ENCODE measurements around the gene ZRANB3. TPM values are rescaled to one million over a fixed set of nuclear protein-coding genes. Genes with fewer than 3 reads are reported as not detected.

Gene ZRANB3
- polyA plus RNA-seq, 2 donors, result 1.5 to 1.9 TPM

GRCh38 chr2:135248611-135249010 lies 282.4 kb downstream of the ZRANB3 start:
- 96 to 97% methylated on average over 5 of the region's 5 CpGs for WGBS, 2 donors
- Histone ChIP-seq H3K9me3 (ENCODE audit: control insufficient read depth in 2 of 2, insufficient read depth in 1 of 2, low read depth in 1 of 2, low read length in 1 of 2) (no peaks in the 10 kb centered on the region), H3K27ac (ENCODE audit: low read depth in 2 of 2, low read length in 1 of 2) (no peak overlapping the region), H3K4me1 (ENCODE audit: control insufficient read depth in 2 of 2, insufficient read depth in 2 of 2, low read length in 1 of 2) (peaks cover 0 to 3% of the 10 kb centered on the region in 2 donors), H3K27me3 (ENCODE audit: control insufficient read depth in 1 of 2, insufficient read depth in 2 of 2, low read length in 2 of 2) (no peaks in the 10 kb centered on the region), H3K4me3 (ENCODE audit: low read depth in 1 of 2, low read length in 2 of 2) (no peak overlapping the region), H3K36me3 (ENCODE audit: control insufficient read depth in 2 of 2, insufficient read depth in 2 of 2, low read length in 1 of 2) (no peaks in the 10 kb centered on the region)

DNA sequence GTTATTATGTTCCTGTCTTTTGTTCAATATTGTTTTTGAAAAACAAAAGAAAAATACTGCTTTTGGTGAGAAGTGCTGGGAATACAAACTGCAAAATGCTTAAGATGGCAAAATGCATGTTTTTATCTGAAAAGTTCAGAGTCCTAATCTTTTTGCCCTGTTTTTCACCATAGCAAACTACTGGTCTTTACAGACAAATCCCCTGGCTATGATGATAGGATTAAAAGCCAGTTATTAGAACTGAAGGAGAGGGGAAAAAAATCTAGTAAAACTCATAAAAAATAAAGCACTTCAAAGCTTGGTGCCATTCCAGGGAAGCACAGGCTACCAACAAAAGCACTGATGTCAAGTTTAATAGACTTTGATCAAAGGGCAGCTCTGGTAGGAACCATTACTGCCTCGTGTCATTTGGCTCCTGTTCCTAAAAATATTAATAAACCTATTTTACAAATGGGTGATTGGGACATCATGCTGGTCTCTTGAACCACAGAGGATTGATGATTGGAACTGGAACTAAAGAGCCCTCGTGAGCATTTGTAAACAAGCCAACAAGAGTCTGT lies 284.2 kb downstream of the ZRANB3 start:
- Histone ChIP-seq H3K9me3 (ENCODE audit: control insufficient read depth in 2 of 2, insufficient read depth in 1 of 2, low read depth in 1 of 2, low read length in 1 of 2) (no peaks in the 10 kb centered on the region), H3K27ac (ENCODE audit: low read depth in 2 of 2, low read length in 1 of 2) (no peak overlapping the region), H3K4me3 (ENCODE audit: low read depth in 1 of 2, low read length in 2 of 2) (no peak overlapping the region), H3K36me3 (ENCODE audit: control insufficient read depth in 2 of 2, insufficient read depth in 2 of 2, low read length in 1 of 2) (no peaks in the 10 kb centered on the region), H3K4me1 (ENCODE audit: control insufficient read depth in 2 of 2, insufficient read depth in 2 of 2, low read length in 1 of 2) (peaks cover 0 to 3% of the 10 kb centered on the region in 2 donors), H3K27me3 (ENCODE audit: control insufficient read depth in 1 of 2, insufficient read depth in 2 of 2, low read length in 2 of 2) (no peaks in the 10 kb centered on the region)
- WGBS, 2 donors, result 36 to 58% methylated on average over 2 of the region's 2 CpGs

DNA sequence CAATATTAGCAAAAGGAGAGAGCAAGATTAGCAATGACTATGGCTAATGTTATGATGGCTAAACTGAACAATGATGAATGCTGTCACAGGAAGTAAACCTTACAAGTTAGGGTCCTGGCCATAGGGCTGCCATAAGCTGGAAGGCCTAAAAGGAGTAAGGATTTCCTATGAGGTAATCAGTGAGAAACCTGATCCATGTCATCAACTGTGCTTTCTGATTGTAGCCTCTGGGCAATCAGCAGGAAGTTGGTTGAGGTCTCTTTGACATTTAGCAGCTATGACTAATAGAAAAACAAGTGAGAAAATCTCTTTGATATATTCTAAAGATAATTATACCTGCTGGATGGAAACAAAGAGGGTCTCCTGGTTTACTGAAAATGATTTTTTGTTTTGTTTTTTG lies 285.9 kb downstream of the ZRANB3 start:
- H3K4me3 ChIP-seq (ENCODE audit: low read depth in 1 of 2, low read length in 2 of 2), result no peak overlapping the region
- H3K27me3 ChIP-seq (ENCODE audit: control insufficient read depth in 1 of 2, insufficient read depth in 2 of 2, low read length in 2 of 2), result no peaks in the 10 kb centered on the region
- peaks cover 0 to 3% of the 10 kb centered on the region in 2 donors for H3K4me1 ChIP-seq (ENCODE audit: control insufficient read depth in 2 of 2, insufficient read depth in 2 of 2, low read length in 1 of 2)
- no peak overlapping the region for H3K27ac ChIP-seq (ENCODE audit: low read depth in 2 of 2, low read length in 1 of 2)
- no peaks in the 10 kb centered on the region for H3K36me3 ChIP-seq (ENCODE audit: control insufficient read depth in 2 of 2, insufficient read depth in 2 of 2, low read length in 1 of 2)
- H3K9me3 ChIP-seq (ENCODE audit: control insufficient read depth in 2 of 2, insufficient read depth in 1 of 2, low read depth in 1 of 2, low read length in 1 of 2), result no peaks in the 10 kb centered on the region

GRCh38 chr2:135238651-135239050 lies 292.4 kb downstream of the ZRANB3 start:
- Histone ChIP-seq H3K36me3 (ENCODE audit: control insufficient read depth in 2 of 2, insufficient read depth in 2 of 2, low read length in 1 of 2) (no peaks in the 10 kb centered on the region), H3K9me3 (ENCODE audit: control insufficient read depth in 2 of 2, insufficient read depth in 1 of 2, low read depth in 1 of 2, low read length in 1 of 2) (no peaks in the 10 kb centered on the region)

GRCh38 chr2:135230150-135230549 lies 300.9 kb downstream of the ZRANB3 start:
- Histone ChIP-seq H3K27me3 (ENCODE audit: control insufficient read depth in 1 of 2, insufficient read depth in 2 of 2, low read length in 2 of 2) (no peaks in the 10 kb centered on the region), H3K4me3 (ENCODE audit: low read depth in 1 of 2, low read length in 2 of 2) (no peak overlapping the region), H3K9me3 (ENCODE audit: control insufficient read depth in 2 of 2, insufficient read depth in 1 of 2, low read depth in 1 of 2, low read length in 1 of 2) (no peaks in the 10 kb centered on the region), H3K4me1 (ENCODE audit: control insufficient read depth in 2 of 2, insufficient read depth in 2 of 2, low read length in 1 of 2) (no peaks in the 10 kb centered on the region), H3K36me3 (ENCODE audit: control insufficient read depth in 2 of 2, insufficient read depth in 2 of 2, low read length in 1 of 2) (no peaks in the 10 kb centered on the region), H3K27ac (ENCODE audit: low read depth in 2 of 2, low read length in 1 of 2) (no peak overlapping the region)
- WGBS, 2 donors, result 18 to 29% methylated on average over 1 of the region's 1 CpG

More at GRCh38 chr2:135238651-135239050, 292.4 kb downstream of the ZRANB3 start:
- Histone ChIP-seq H3K4me3 (ENCODE audit: low read depth in 1 of 2, low read length in 2 of 2) (no peak overlapping the region), H3K27ac (ENCODE audit: low read depth in 2 of 2, low read length in 1 of 2) (no peak overlapping the region), H3K27me3 (ENCODE audit: control insufficient read depth in 1 of 2, insufficient read depth in 2 of 2, low read length in 2 of 2) (no peaks in the 10 kb centered on the region), H3K4me1 (ENCODE audit: control insufficient read depth in 2 of 2, insufficient read depth in 2 of 2, low read length in 1 of 2) (no peaks in the 10 kb centered on the region)
- WGBS, 2 donors, result 97% methylated on average over 2 of the region's 2 CpGs

DNA sequence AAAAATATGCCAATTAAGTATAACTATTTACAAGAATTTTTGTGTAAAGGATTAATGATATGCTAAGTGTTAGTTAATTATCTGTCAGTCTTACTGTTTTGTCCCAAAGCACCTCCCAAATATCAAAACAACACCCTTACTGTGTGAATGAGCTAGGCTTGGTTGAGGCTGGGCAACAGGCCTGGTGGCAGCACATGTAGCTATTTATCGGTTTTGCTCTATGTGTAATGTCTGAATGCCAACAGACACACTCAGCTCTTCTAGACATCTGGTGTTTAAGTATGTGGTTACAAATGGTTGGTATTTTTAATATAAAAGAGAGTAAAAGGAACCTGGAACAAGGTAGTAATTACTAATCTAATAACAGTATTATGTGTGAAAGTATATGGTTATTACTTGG lies 303.6 kb downstream of the ZRANB3 start:
- H3K4me1 ChIP-seq (ENCODE audit: control insufficient read depth in 2 of 2, insufficient read depth in 2 of 2, low read length in 1 of 2), result no peaks in the 10 kb centered on the region

GRCh38 chr2:135226961-135227360 lies 304.1 kb downstream of the ZRANB3 start:
- no peak overlapping the region for H3K4me3 ChIP-seq (ENCODE audit: low read depth in 1 of 2, low read length in 2 of 2)
- no peaks in the 10 kb centered on the region for H3K36me3 ChIP-seq (ENCODE audit: control insufficient read depth in 2 of 2, insufficient read depth in 2 of 2, low read length in 1 of 2)
- no peaks in the 10 kb centered on the region for H3K9me3 ChIP-seq (ENCODE audit: control insufficient read depth in 2 of 2, insufficient read depth in 1 of 2, low read depth in 1 of 2, low read length in 1 of 2)
- no peak overlapping the region for H3K27ac ChIP-seq (ENCODE audit: low read depth in 2 of 2, low read length in 1 of 2)
- 20 to 31% methylated on average over 1 of the region's 1 CpG for WGBS, 2 donors
- H3K27me3 ChIP-seq (ENCODE audit: control insufficient read depth in 1 of 2, insufficient read depth in 2 of 2, low read length in 2 of 2), result no peaks in the 10 kb centered on the region
- H3K4me1 ChIP-seq (ENCODE audit: control insufficient read depth in 2 of 2, insufficient read depth in 2 of 2, low read length in 1 of 2), result no peaks in the 10 kb centered on the region

More for the DNA sequence above, 303.6 kb downstream of the ZRANB3 start:
- Histone ChIP-seq H3K4me3 (ENCODE audit: low read depth in 1 of 2, low read length in 2 of 2) (no peak overlapping the region), H3K27ac (ENCODE audit: low read depth in 2 of 2, low read length in 1 of 2) (no peak overlapping the region), H3K36me3 (ENCODE audit: control insufficient read depth in 2 of 2, insufficient read depth in 2 of 2, low read length in 1 of 2) (no peaks in the 10 kb centered on the region), H3K9me3 (ENCODE audit: control insufficient read depth in 2 of 2, insufficient read depth in 1 of 2, low read depth in 1 of 2, low read length in 1 of 2) (no peaks in the 10 kb centered on the region), H3K27me3 (ENCODE audit: control insufficient read depth in 1 of 2, insufficient read depth in 2 of 2, low read length in 2 of 2) (no peaks in the 10 kb centered on the region)
- WGBS, 2 donors, result 68 to 73% methylated on average over 1 of the region's 1 CpG

DNA sequence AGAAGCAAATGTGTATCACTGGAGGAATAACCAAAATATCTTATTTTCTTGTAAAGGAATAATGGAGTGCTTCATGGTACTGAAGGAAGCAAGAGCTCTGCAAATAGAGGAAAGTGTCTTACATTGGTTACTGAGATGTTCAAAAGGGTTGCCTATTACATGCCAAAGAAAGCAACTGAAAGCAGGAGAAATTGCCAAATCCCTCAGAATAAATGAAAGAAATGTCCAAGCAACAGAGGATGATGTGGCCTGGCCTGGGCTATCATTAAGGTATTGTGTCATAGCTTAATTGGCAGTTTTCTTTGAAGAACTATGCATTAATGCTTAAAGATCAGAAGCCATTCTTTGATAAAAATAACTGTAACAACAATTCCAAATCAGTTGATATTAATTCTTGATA lies 305.2 kb downstream of the ZRANB3 start:
- no peaks in the 10 kb centered on the region for H3K4me1 ChIP-seq (ENCODE audit: control insufficient read depth in 2 of 2, insufficient read depth in 2 of 2, low read length in 1 of 2)
- H3K4me3 ChIP-seq (ENCODE audit: low read depth in 1 of 2, low read length in 2 of 2), result no peak overlapping the region
- no peak overlapping the region for H3K27ac ChIP-seq (ENCODE audit: low read depth in 2 of 2, low read length in 1 of 2)
- H3K27me3 ChIP-seq (ENCODE audit: control insufficient read depth in 1 of 2, insufficient read depth in 2 of 2, low read length in 2 of 2), result no peaks in the 10 kb centered on the region
- no peaks in the 10 kb centered on the region for H3K36me3 ChIP-seq (ENCODE audit: control insufficient read depth in 2 of 2, insufficient read depth in 2 of 2, low read length in 1 of 2)
- no peaks in the 10 kb centered on the region for H3K9me3 ChIP-seq (ENCODE audit: control insufficient read depth in 2 of 2, insufficient read depth in 1 of 2, low read depth in 1 of 2, low read length in 1 of 2)

DNA sequence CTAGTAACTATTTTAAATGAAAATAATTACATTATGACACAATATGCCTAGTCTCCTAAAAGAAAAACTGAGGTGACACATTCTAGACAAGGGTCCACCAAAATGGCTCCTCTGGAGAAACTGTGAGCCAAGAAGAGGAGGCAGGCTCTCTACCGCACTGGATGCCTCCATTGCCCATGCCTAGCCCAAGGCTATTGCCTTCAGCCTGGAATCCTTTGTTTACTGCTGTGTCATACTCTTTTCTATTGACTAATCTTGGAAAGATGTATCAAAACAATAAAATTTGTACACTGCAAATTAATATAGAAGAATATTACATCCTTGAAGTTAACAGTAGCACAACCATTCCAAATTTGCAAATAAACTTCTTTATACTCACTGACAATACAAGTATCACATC lies 311.8 kb downstream of the ZRANB3 start:
- Histone ChIP-seq H3K4me3 (ENCODE audit: low read depth in 1 of 2, low read length in 2 of 2) (no peak overlapping the region), H3K27ac (ENCODE audit: low read depth in 2 of 2, low read length in 1 of 2) (no peak overlapping the region), H3K9me3 (ENCODE audit: control insufficient read depth in 2 of 2, insufficient read depth in 1 of 2, low read depth in 1 of 2, low read length in 1 of 2) (no peaks in the 10 kb centered on the region), H3K27me3 (ENCODE audit: control insufficient read depth in 1 of 2, insufficient read depth in 2 of 2, low read length in 2 of 2) (no peaks in the 10 kb centered on the region), H3K36me3 (ENCODE audit: control insufficient read depth in 2 of 2, insufficient read depth in 2 of 2, low read length in 1 of 2) (no peaks in the 10 kb centered on the region), H3K4me1 (ENCODE audit: control insufficient read depth in 2 of 2, insufficient read depth in 2 of 2, low read length in 1 of 2) (no peaks in the 10 kb centered on the region)
- 82 to 96% methylated on average over 1 of the region's 1 CpG for WGBS, 2 donors

- H3K27me3 ChIP-seq (ENCODE audit: control insufficient read depth in 1 of 2, insufficient read depth in 2 of 2, low read length in 2 of 2), result no peaks in the 10 kb centered on the region
- H3K36me3 ChIP-seq (ENCODE audit: control insufficient read depth in 2 of 2, insufficient read depth in 2 of 2, low read length in 1 of 2), result no peaks in the 10 kb centered on the region
- no peak overlapping the region for H3K27ac ChIP-seq (ENCODE audit: low read depth in 2 of 2, low read length in 1 of 2)
- no peaks in the 10 kb centered on the region for H3K9me3 ChIP-seq (ENCODE audit: control insufficient read depth in 2 of 2, insufficient read depth in 1 of 2, low read depth in 1 of 2, low read length in 1 of 2)
- WGBS, 2 donors, result 91 to 93% methylated on average over 2 of the region's 2 CpGs
- no peaks in the 10 kb centered on the region for H3K4me1 ChIP-seq (ENCODE audit: control insufficient read depth in 2 of 2, insufficient read depth in 2 of 2, low read length in 1 of 2)
- no peak overlapping the region for H3K4me3 ChIP-seq (ENCODE audit: low read depth in 1 of 2, low read length in 2 of 2)
Measured at GRCh38 chr2:135218426-135218825, 312.6 kb downstream of the ZRANB3 start.
